ENCODE results near the gene CAMK2N2. TPM values are rescaled to one million over a fixed set of nuclear protein-coding genes. Genes with fewer than 3 reads are reported as not detected.
A peak's percentile ranks its signal among the peaks of the same experiment; 100 is the strongest.

Gene CAMK2N2
- total RNA-seq, 1 donor from 2014 or later: 5.6 TPM

DNA sequence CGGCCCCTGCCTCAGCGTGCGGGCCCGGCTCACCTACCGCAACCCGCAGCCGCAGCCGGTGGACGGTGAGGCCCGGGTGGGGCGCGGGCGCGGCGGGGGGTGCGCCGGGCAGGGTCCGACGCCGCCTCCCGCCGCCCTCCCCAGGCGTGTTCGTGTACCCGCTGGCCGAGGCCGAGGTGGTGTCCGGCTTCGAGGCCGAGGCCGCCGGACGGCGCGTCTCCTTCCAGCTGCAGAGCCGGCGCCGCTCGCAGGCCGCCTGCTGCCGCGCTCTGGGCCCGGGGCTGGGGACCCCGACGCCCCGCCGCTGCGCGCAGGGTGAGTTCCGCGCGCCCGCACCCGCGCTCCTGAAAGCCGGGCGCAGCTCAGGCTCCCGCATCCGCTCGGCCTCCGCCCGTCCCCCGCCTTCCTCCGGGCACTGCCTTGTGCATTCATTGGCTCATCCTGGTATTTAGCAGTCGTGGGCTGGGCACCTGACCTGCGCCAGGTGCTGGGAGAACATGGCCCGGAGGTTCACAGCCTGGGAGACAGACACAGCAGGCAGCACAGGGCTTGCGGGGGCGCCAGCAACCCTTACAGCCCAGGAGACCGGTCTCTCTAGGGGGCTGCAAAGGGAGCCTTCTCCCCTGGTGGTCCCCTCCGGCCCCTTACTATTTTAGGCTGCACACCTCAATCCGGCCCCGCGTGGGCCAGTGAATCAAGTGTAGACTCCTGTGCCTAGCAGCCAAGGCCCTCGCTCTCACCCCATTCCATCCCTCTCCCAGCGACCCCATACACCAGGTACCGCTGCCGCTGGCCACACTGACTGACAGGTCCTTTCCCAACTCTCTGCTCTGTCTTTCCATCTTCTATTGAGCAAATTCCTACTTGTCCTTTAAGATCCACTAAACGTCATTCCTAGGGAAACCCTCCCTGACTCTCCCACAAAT lies 30.5 kb downstream of the CAMK2N2 start:
- Mint-ChIP-seq H3K27me3 (ENCODE audit: low read depth) (peaks cover 83% of the 10 kb centered on the region), H3K4me3 (peak overlapping the region; percentile 84), H3K4me1 (peaks cover 8% of the 10 kb centered on the region), H3K36me3 (ENCODE audit: low read depth) (no peaks in the 10 kb centered on the region), H3K9me3 (no peaks in the 10 kb centered on the region), H3K27ac (ENCODE audit: unreplicated experiment) (no peak overlapping the region)
- TF ChIP-seq, protein P1, sequence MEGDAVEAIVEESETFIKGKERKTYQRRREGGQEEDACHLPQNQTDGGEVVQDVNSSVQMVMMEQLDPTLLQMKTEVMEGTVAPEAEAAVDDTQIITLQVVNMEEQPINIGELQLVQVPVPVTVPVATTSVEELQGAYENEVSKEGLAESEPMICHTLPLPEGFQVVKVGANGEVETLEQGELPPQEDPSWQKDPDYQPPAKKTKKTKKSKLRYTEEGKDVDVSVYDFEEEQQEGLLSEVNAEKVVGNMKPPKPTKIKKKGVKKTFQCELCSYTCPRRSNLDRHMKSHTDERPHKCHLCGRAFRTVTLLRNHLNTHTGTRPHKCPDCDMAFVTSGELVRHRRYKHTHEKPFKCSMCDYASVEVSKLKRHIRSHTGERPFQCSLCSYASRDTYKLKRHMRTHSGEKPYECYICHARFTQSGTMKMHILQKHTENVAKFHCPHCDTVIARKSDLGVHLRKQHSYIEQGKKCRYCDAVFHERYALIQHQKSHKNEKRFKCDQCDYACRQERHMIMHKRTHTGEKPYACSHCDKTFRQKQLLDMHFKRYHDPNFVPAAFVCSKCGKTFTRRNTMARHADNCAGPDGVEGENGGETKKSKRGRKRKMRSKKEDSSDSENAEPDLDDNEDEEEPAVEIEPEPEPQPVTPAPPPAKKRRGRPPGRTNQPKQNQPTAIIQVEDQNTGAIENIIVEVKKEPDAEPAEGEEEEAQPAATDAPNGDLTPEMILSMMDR (conservative IDR thresholded peaks at IDR 0.05): no peak
- no peak for DNase-seq (ENCODE audit: low read depth, low spot score)

DNA sequence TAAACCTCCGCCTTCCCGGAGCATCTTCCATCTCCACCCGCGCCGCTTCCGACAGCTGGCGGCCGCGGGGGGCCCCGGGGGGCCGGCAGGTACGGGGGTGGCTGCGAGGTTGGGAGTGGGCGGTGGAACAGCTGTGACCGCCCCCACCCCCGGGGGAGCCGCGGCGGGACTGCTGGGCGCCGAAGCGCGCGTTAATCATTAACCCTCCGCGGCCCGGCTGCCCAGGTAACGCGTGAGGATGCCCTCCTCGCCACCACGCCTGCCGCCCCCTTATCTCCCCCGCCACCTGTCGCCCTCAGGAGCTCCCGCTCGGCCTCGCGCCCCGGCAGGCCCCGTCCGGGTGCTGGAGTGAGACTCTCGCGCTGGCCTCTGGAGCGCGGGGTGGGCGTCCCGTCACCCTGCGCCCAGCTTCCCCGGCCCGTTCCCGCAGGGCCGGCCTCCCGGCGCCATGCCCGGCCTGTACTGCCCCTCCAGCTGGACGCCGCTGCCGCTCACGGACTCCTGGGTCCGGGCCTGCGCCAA lies 31.2 kb downstream of the CAMK2N2 start:
- TF ChIP-seq, protein P1 (conservative IDR thresholded peaks at IDR 0.05): no peak
- no peak for DNase-seq (ENCODE audit: low read depth, low spot score)
- H3K27me3 Mint-ChIP-seq (ENCODE audit: low read depth): peaks cover 83% of the 10 kb centered on the region
- no peak overlapping the region for H3K27ac Mint-ChIP-seq (ENCODE audit: unreplicated experiment)
- H3K4me1 Mint-ChIP-seq: peaks cover 8% of the 10 kb centered on the region
- no peaks in the 10 kb centered on the region for H3K9me3 Mint-ChIP-seq
- no peak overlapping the region for H3K4me3 Mint-ChIP-seq
- no peaks in the 10 kb centered on the region for H3K36me3 Mint-ChIP-seq (ENCODE audit: low read depth)

DNA sequence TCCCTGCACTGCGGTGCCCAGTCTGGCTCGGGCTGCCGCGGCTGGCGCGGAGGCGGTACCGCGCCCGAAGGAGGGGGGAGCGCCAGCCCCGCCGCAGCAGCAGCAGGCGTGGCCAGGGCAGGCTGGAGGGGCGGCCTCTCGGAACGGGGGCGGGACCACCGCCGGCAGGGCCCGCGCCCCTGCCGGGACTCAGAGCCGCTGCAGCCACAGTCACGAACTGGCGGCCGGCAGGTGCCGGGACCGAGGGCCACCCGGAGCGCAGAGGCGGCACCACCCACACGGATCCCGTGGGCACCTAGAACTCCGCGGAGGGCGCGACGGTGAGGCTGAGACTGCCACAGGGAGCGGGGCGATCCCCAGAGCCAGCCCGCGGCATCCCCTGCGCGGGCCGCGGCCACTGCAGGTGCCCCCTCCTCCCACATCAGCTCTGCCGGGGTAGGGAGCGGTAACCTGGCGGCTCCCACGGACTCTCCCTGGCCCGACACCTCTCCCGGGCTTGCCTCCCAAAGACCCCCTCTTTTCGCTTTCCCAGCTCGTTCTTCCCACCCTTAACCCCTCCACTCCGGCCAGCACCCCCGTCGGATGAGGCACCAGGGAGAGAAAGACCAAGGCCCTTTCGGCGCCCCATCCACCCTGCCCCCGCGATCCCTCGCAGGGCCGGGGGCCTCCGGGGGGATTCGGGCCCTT lies 31.8 kb downstream of the CAMK2N2 start, which contains the start of gene VWA5B2:
TSS of gene VWA5B2 (plus strand) at position 192 of the 687 bp plus-strand sequence. CDS start 944 bp downstream, outside the sequence.
- Mint-ChIP-seq H3K27me3 (ENCODE audit: low read depth) (peaks cover 85% of the 10 kb centered on the region), H3K4me1 (peaks cover 8% of the 10 kb centered on the region)

GRCh38 chr3:184228376-184229137 lies 32.8 kb downstream of the CAMK2N2 start:
- no peak for DNase-seq (ENCODE audit: low read depth, low spot score)
- no peaks in the 10 kb centered on the region for H3K9me3 Mint-ChIP-seq
- no peaks in the 10 kb centered on the region for H3K36me3 Mint-ChIP-seq (ENCODE audit: low read depth)
- no peak overlapping the region for H3K27ac Mint-ChIP-seq (ENCODE audit: unreplicated experiment)
- peak overlapping the region; percentile 77 for H3K4me3 Mint-ChIP-seq
- TF ChIP-seq, protein P1 (conservative IDR thresholded peaks at IDR 0.05): no peak
- peaks cover 8% of the 10 kb centered on the region for H3K4me1 Mint-ChIP-seq
- peaks cover 86% of the 10 kb centered on the region for H3K27me3 Mint-ChIP-seq (ENCODE audit: low read depth)

More for the DNA sequence above, 31.8 kb downstream of the CAMK2N2 start, which contains the start of gene VWA5B2:
- H3K36me3 Mint-ChIP-seq (ENCODE audit: low read depth): no peaks in the 10 kb centered on the region
- no peak within 1 kb of the TSS for H3K27ac Mint-ChIP-seq (ENCODE audit: unreplicated experiment)
- peak; percentile 59 for DNase-seq (ENCODE audit: low read depth, low spot score)
- H3K9me3 Mint-ChIP-seq: no peaks in the 10 kb centered on the region
- TF ChIP-seq, protein P1 (conservative IDR thresholded peaks at IDR 0.05): peak; percentile 45
- H3K4me3 Mint-ChIP-seq: peak within 1 kb of the TSS; percentile 77

DNA sequence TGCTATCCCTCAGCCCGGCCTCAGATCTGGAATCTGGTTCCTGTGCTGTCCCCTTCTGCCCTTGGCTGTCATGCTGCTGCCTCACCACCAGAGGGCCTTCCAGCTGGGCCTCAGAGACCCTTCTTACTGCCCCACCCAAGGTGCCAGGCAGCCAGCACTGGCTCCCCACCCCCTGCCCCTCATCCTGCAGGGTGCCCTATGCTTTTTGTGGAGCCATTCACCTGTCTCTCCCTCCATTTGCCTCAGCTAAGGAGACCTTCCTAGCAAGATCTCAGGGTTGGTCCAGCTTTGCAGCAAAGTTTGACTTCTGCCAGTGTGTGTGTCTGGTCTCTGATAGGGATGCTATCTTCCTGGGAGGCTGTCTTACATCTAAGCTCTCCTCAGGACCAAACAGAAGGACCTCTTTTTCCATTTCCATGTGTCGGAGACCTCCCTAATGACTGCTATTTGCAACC lies 33.8 kb downstream of the CAMK2N2 start:
- no peak overlapping the region for H3K27ac Mint-ChIP-seq (ENCODE audit: unreplicated experiment)
- no peaks in the 10 kb centered on the region for H3K9me3 Mint-ChIP-seq
- peaks cover 8% of the 10 kb centered on the region for H3K4me1 Mint-ChIP-seq
- peaks cover 86% of the 10 kb centered on the region for H3K27me3 Mint-ChIP-seq (ENCODE audit: low read depth)
- no peaks in the 10 kb centered on the region for H3K36me3 Mint-ChIP-seq (ENCODE audit: low read depth)
- peak; percentile 28 for DNase-seq (ENCODE audit: low read depth, low spot score)
- H3K4me3 Mint-ChIP-seq: no peak overlapping the region
- TF ChIP-seq, protein P1 (conservative IDR thresholded peaks at IDR 0.05): peak; percentile 80

All from neural crest cell (in vitro differentiated cells).